ENCODE results near the gene CACNA1H.

The CACNA1H gene

DNA sequence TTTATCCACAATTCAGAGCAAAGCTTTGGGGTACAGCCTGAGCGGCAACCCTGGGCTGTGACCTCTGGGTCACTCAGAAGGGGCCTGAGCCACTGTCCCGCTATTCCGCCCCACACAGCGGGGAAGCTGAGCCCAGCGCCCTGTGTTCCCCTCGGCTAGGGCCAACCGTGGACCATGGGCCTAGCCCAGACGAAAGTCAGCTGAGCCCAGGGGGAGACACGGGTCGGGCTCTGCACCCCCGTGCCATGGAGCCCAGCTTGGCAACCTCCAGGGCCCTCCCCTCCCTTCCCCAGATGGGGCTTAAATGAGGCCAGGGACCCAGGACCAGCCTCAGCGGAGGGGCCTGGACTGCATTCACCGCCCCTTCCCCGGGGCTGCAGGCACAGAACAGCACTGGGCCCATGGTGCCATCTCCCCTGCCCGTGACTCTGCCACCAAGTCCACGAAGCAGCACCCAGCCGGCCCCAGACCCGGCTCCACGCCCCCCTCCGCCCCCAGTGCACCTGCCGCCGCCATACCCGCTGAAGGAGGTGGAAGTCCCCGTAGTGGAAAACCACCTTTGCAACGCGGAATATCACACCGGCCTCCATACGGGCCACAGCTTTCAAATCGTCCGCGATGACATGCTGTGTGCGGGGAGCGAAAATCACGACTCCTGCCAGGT is 104.8 kb downstream of the CACNA1H start:
- TF ChIP-seq, protein P1, sequence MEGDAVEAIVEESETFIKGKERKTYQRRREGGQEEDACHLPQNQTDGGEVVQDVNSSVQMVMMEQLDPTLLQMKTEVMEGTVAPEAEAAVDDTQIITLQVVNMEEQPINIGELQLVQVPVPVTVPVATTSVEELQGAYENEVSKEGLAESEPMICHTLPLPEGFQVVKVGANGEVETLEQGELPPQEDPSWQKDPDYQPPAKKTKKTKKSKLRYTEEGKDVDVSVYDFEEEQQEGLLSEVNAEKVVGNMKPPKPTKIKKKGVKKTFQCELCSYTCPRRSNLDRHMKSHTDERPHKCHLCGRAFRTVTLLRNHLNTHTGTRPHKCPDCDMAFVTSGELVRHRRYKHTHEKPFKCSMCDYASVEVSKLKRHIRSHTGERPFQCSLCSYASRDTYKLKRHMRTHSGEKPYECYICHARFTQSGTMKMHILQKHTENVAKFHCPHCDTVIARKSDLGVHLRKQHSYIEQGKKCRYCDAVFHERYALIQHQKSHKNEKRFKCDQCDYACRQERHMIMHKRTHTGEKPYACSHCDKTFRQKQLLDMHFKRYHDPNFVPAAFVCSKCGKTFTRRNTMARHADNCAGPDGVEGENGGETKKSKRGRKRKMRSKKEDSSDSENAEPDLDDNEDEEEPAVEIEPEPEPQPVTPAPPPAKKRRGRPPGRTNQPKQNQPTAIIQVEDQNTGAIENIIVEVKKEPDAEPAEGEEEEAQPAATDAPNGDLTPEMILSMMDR (IDR thresholded peaks at IDR 0.05; ENCODE audit: low read depth, low read length, missing control alignments) = no peak
- DNase-seq (ENCODE audit: low read depth) = no peak
- H3K4me3 ChIP-seq (ENCODE audit: low read depth, low read length) = no peak overlapping the region

DNA sequence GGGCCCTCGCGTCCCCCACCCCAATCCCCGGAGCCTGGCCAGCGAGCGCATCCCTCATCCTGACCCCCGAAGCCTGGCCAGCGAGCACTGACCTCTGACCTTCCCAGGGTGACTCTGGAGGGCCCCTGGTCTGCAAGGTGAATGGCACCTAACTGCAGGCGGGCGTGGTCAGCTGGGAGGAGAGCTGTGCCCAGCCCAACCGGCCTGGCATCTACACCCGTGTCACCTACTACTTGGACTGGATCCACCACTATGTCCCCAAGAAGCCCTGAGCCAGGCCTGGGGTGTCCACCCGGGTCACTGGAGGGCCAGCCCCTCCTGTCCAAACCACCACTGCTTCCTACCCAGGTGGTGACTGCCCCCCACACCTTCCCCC is 105.3 kb downstream of the CACNA1H start:
- no peak for DNase-seq (ENCODE audit: low read depth)
- no peak overlapping the region for H3K4me3 ChIP-seq (ENCODE audit: low read depth, low read length)
- TF ChIP-seq, protein P1 (IDR thresholded peaks at IDR 0.05; ENCODE audit: low read depth, low read length, missing control alignments) = no peak

DNA sequence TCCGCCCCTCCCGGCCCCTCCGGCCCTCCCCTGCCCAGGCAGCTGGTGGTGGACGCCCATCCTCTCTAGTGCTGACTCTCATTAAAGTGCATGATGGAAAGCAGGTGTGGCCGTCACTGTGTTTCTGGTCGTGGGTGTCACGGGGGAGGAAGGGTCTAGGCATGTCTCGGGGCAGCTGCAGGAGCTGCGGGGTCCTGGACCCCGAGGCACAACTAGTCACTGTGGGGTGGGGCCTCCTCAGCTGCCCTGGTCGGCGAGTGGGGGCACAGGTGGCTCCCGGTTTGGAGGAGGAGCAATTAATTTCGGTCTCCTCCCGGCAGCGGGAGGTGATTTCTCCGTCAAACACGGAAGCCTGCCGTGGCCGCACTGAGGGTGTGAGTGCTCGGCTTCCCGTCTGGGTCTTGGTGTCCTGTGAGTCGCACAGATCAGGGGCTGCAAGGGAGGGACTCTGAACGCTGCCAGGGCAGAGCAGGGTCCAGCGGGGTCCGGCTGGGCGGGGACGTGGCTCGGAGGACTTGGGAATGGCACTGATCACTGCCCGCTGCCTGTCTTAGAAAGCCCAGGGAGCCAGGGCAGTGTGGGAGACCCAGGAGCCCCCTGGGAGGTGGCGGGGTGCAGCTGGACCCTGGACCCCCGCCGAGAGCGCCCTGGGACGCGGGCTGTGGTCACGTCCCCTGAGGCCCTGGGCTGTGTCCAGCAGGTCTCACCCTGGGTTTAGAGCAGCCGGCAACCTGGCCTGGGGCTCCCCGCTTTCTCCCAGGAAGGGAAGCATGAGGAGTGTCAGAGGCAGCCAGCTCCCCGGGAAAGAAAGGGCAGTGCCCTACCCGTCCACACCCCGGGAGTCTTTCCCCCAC is 106.2 kb downstream of the CACNA1H start:
- no peak for DNase-seq (ENCODE audit: low read depth)
- no peak overlapping the region for H3K4me3 ChIP-seq (ENCODE audit: low read depth, low read length)
- TF ChIP-seq, protein P1 (IDR thresholded peaks at IDR 0.05; ENCODE audit: low read depth, low read length, missing control alignments) = no peak

DNA sequence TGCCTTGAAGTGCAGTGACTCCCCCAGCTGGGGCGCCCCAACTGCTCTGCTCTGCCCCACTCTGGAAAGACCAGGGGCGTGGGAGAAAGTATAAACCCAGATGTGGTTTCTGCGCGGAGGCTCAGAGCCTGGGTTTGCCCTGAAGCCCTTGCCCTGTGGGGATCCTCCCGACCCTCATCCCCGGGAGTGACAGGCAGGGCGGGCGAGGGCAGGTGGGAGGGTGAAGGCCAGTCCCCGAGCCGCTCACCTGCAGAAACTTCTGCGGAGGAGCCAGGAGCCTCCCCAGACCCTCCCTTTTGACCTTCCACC is 106.8 kb downstream of the CACNA1H start:
- no peak for DNase-seq (ENCODE audit: low read depth)
- TF ChIP-seq, protein P1 (IDR thresholded peaks at IDR 0.05; ENCODE audit: low read depth, low read length, missing control alignments) = no peak
- no peak overlapping the region for H3K4me3 ChIP-seq (ENCODE audit: low read depth, low read length)

DNA sequence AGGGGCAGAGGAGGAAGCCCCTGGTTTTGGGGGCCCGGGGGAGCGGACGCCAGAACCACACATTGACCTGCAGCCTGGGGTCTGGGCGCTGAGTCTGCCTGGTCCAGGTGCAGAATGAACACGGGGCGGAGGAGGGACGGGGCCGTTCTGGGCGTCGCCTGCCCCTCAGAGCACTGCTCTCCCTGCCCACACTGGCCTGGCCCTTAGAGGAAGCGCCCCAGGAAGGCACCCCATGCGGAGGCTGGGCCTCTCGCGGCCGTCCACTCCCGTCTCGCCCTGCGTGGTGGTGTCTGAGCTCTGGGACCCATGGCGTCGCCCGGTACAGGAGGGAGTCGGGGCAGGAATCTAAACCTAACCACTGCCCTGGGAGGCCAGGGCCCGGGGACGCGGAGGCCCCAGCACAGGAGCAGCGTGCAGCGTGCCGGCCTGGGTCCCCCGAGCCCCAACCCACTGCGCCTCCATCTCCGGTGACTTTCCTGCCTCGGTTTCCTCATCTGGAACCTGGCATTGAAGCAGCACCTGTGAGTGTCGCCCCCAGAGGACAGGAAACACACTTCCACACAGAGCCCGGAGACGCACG is 107.3 kb downstream of the CACNA1H start:
- H3K4me3 ChIP-seq (ENCODE audit: low read depth, low read length) = no peak overlapping the region
- no peak for DNase-seq (ENCODE audit: low read depth)
- TF ChIP-seq, protein P1 (IDR thresholded peaks at IDR 0.05; ENCODE audit: low read depth, low read length, missing control alignments) = no peak

DNA sequence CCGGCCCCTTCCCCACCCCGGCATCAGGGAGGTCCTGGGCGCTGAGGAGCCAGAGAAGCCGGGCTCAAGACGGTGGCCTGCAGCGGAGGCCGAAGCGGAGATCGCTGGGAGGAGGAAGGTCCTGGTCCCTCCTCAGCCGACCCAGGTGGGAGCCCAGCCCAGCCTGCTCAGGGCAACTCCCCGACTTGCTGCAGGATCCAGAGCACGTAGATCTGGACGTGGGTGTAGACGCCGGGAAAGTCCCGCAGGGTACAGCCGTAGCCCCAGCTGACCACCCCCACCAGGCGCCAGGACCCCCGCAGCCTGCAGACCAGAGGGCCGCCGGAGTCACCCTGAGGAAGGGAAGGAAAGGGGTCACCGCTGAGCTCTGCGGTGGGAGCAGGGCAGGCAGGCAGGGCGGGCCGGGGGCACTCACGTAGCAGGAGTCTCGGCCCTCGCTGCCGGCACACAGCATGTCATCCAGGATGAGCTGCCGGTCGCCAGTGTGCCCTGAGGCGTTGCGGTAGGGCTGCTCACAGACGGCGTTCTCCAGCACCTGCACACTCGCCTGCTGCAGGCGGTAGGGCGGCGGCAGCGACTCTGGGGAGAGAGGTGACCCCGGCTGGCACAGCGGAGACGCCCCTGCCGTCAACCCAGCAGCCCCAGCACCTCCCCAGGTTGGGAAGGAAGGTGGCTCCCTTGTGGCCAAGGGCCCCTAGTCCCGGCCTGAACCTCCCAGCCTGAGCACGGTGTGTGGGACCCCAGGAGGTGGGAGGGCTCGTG is 108.4 kb downstream of the CACNA1H start:
- no peak overlapping the region for H3K4me3 ChIP-seq (ENCODE audit: low read depth, low read length)
- TF ChIP-seq, protein P1 (IDR thresholded peaks at IDR 0.05; ENCODE audit: low read depth, low read length, missing control alignments) = no peak
- no peak for DNase-seq (ENCODE audit: low read depth)

All from GM12864 (cell line).